GM12801 (cell line): Measurements from ENCODE around the gene STARD10.

Source experiments
- CTCF ChIP-seq: IDR thresholded peaks from one replicate; pipeline ENCODE4 v1.5.1; 2011; ENCODE audit warnings: control low read depth; ENCODE audit not compliant: insufficient read length; ENCODE audit errors: extremely low read depth

STARD10 gene

GRCh38 chr11:72720047-72720446 is 73.8 kb downstream of the STARD10 start:
- TF ChIP-seq CTCF: no peak

DNA sequence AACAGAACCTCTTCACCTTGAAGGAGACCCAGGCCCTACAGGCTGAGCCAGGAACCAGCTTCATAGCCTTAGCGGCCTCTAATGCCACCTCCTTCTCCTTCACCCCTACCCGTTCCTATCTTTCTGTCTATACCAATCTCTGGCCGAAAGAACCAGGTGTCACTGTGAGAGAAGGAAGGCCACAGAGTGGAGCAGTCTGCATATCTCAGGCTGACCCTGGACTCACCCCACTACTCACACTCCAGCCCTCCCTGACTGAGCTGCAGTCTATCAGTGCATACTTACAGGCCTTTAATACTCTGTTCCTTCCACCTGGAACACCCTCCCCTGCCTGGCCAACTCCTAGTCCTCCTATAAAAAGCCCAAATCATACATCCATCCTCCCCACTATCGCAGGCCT is 74.3 kb downstream of the STARD10 start:
- no peak for TF ChIP-seq CTCF

- TF ChIP-seq CTCF: no peak
These were observed 74.7 kb downstream of the STARD10 start for GRCh38 chr11:72719144-72719543.

DNA sequence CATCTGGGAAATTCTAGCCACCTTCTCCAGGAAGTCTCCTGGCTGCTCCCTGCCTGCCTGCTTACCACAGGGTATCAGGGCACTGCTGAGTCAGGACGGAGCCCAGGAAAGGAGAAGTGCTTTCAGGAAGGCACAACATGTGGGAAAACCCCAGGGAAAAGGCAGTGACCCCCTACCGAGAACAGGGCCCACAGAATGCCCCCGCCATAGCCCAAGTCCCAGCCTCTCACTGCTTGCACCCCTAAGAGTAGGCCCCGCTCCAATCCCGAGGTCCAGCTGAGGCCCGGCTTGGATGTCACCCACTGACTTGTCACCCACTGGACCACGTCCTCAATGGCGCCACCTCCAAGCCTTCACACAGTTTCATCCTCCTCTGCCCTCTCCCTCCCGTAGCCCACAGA is 75.7 kb downstream of the STARD10 start:
- TF ChIP-seq CTCF: no peak

GRCh38 chr11:72716788-72717435 is 76.9 kb downstream of the STARD10 start:
- no peak for TF ChIP-seq CTCF

- no peak for TF ChIP-seq CTCF
These were observed 77.6 kb downstream of the STARD10 start for GRCh38 chr11:72716290-72716689.

GRCh38 chr11:72712841-72713240 is 81.0 kb downstream of the STARD10 start:
- TF ChIP-seq CTCF: no peak
